ENCODE measurements around the gene MS4A18. TPM values are rescaled to one million over a fixed set of nuclear protein-coding genes. Genes with fewer than 3 reads are reported as not detected.
"Not testable (repeated sequence)": the region's sequence is repeated elsewhere in the genome, so short reads cannot be mapped to it uniquely, and the experiment has no call there.

MS4A18 gene
- total RNA-seq (2014; rRNA removed; shearing (Covaris generic)) = not detected in 2 replicates

DNA sequence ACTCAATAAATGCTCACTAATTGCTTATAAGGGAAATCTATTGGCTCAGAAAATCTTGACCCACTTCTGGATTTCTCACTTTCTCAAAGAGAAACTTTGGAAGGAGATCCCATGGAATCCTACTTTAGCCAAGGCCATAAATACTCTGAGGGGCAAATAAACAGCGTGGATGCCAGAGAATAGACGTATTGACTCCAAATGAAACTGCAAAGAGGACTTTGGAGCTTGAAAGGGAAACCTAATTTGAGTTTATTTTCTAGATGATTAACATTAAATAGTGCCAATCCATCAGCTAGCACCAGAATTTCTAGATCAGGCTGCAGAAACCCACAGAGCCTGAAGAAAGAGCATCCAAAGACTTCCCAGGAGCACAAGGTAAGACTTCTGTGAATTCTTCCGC, at the start of gene MS4A18:
MS4A18 (plus strand) TSS at position 301 of the 400 bp plus-strand sequence.
- Histone ChIP-seq H3K27me3 (ENCODE audit: control insufficient read depth, insufficient read depth, low read length) (no peaks in the 10 kb centered on the region), H3K4me3 (ENCODE audit: insufficient read depth, low read depth, low read length) (no peak within 1 kb of the TSS), H3K36me3 (replicated peaks; ENCODE audit: control insufficient read depth, insufficient read depth, low read length) (no peaks in the 10 kb centered on the region)
- no peak for DNase-seq

DNA sequence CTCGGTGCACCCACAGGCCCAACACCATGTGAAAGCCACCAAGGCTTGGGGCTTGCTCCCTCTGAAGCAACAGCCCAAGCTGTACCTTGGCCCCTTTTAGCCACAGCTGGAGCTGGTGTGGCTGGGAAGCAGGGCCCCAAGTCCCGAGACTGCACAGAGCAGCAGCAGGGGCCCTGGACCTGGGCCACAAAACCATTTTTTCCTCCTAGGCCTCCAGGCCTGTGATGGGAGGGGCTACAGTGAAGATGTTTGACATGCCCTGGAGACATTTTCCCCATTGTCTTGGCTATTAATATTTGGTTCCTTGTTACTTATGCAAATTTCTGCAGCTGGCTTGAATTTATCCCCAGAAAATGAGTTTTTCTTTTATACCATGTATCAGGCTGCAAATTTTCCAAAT, 46.3 kb upstream of the MS4A18 start:
- H3K4me3 ChIP-seq (ENCODE audit: insufficient read depth, low read depth, low read length); H3K36me3 ChIP-seq (replicated peaks; ENCODE audit: control insufficient read depth, insufficient read depth, low read length); H3K27me3 ChIP-seq (ENCODE audit: control insufficient read depth, insufficient read depth, low read length); DNase-seq: not testable (repeated sequence)

DNA sequence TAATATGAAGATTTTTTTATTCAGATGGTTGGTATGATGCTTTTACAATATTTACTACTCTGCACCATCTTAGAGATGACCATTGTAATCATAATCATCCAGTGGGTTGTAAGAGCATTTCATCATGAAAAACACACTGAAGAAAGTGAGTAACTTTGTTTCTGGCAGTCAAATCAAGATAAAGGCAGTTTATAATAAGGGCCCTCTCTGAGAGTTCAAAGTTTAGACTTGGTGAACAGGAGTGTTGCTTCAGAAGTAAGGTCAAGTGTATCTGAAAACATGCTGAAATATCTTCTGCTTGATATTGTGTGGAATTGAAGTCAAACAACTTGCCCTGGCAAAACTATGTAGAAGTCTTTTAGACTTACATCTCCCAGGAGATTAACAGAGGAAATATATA, 44.6 kb upstream of the MS4A18 start:
- Histone ChIP-seq H3K4me3 (ENCODE audit: insufficient read depth, low read depth, low read length) (no peak overlapping the region), H3K36me3 (replicated peaks; ENCODE audit: control insufficient read depth, insufficient read depth, low read length) (no peaks in the 10 kb centered on the region), H3K27me3 (ENCODE audit: control insufficient read depth, insufficient read depth, low read length) (no peaks in the 10 kb centered on the region)
- DNase-seq = no peak

DNA sequence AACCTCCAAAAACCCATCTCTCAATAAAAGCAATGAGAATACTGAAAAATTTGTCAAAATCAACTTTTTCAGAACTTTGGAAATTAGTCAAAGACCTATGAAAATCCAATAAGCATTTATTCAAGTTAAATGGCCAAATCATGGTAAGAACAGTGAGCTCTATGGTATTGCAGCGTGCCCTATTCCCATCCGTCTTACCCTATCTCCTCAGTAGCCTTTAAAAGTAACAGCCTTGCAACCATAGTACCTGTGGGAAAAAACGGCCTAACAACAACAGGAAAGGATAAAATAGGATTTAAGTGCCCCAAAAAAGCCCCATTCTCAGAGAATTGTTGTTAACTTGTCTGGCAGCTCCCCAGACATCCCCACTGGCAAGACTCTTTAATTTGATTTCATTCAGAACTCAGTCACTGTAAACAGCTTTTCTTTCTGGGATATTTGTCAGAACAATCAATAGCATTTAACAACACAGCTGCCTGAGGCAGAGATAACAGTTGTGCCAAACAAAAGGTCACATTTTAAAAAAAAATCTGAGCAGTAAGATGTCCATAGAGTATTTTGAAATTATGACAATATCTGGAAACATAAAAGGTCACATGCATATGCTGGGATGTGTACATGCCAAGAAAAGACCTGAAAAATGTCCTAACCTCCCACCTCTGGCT, 43.9 kb upstream of the MS4A18 start:
- Histone ChIP-seq H3K27me3 (ENCODE audit: control insufficient read depth, insufficient read depth, low read length) (no peaks in the 10 kb centered on the region), H3K36me3 (replicated peaks; ENCODE audit: control insufficient read depth, insufficient read depth, low read length) (no peaks in the 10 kb centered on the region), H3K4me3 (ENCODE audit: insufficient read depth, low read depth, low read length) (no peak overlapping the region)
- DNase-seq = no peak

DNA sequence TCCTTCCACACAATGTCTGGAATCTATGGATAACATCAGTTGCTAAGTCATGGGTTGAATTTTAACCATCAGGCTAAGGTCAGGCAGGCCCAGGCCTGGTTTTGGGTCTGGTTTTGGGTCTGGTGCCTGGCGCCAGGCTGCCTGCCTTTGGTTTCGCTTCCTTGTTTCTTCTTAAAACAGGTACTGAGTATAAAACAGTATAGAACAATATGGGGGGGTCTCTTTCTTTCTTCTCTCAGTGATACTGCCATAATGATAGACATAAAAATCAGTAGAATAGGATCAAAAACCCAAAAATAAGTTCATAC, 40.0 kb upstream of the MS4A18 start:
- not testable (repeated sequence) for H3K36me3 ChIP-seq (replicated peaks; ENCODE audit: control insufficient read depth, insufficient read depth, low read length); DNase-seq; H3K27me3 ChIP-seq (ENCODE audit: control insufficient read depth, insufficient read depth, low read length); H3K4me3 ChIP-seq (ENCODE audit: insufficient read depth, low read depth, low read length)

DNA sequence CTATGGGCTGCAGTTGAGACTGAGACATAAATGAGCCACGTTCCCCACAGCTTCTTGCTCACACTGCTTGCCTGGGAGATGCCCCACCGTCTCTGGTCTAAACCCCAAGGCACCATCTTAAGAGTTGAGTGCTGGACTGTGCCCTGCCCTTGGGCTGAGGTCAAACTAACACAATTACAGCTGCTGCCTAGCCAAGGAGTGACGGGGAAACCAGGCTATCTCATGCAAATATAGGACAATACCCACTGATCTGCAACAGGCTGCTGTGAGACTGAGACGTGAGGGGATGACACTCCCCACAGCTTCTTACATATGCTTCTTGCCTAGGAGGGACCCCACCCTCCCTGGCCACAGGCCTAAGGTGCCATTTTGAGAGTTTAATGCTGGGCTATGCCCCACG, 32.9 kb upstream of the MS4A18 start:
- H3K36me3 ChIP-seq (replicated peaks; ENCODE audit: control insufficient read depth, insufficient read depth, low read length) = no peaks in the 10 kb centered on the region
- no peak overlapping the region for H3K4me3 ChIP-seq (ENCODE audit: insufficient read depth, low read depth, low read length)
- DNase-seq = no peak
- no peaks in the 10 kb centered on the region for H3K27me3 ChIP-seq (ENCODE audit: control insufficient read depth, insufficient read depth, low read length)

DNA sequence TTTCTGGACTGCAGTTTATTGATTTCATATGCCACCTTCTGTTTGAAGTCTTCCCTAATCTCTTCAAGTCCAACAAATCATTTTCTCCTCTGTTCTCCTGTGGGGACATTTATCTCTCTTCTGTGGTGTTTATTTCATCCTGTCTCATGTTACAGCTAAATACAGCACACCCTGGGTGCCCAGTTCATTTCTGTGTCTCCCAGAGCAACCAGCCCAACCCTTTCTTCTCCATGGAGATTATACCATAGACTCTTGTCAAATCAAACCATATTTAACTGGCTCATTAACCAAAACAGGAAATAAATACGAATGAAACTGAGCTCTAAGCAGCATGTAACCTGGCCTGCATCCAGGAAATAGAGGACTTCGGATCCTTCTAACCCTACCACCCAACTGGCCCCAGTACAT, 25.2 kb upstream of the MS4A18 start, which contains the start of gene MS4A8:
MS4A8 (plus strand) TSS at position 329 of the 408 bp plus-strand sequence. CDS start 1,249 bp downstream, outside the sequence.
- H3K4me3 ChIP-seq (ENCODE audit: insufficient read depth, low read depth, low read length) = no peak within 1 kb of the TSS
- no peaks in the 10 kb centered on the region for H3K27me3 ChIP-seq (ENCODE audit: control insufficient read depth, insufficient read depth, low read length)
- no peak for DNase-seq
- H3K36me3 ChIP-seq (replicated peaks; ENCODE audit: control insufficient read depth, insufficient read depth, low read length) = no peaks in the 10 kb centered on the region

DNA sequence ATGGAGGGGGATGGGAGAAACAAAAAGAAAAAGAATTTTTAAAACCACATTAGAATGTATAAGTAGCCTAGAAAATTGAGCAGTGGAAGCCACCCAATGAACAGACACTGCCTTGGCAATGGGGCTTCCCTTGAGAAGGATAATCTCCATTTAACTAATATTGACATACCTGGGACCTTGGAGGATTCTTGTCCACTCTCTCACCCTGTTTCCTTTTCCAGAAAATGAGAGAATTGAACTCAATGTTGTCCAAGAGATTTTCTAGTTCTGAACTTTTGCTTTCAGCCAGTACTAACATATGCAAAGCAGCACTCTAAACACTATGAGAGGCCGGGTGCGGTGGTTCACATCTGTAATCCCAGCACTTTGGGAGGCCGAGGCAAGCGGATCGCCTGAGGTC, 24.6 kb upstream of the MS4A18 start:
- H3K27me3 ChIP-seq (ENCODE audit: control insufficient read depth, insufficient read depth, low read length) = no peaks in the 10 kb centered on the region
- no peak overlapping the region for H3K4me3 ChIP-seq (ENCODE audit: insufficient read depth, low read depth, low read length)
- no peaks in the 10 kb centered on the region for H3K36me3 ChIP-seq (replicated peaks; ENCODE audit: control insufficient read depth, insufficient read depth, low read length)
- DNase-seq = no peak

DNA sequence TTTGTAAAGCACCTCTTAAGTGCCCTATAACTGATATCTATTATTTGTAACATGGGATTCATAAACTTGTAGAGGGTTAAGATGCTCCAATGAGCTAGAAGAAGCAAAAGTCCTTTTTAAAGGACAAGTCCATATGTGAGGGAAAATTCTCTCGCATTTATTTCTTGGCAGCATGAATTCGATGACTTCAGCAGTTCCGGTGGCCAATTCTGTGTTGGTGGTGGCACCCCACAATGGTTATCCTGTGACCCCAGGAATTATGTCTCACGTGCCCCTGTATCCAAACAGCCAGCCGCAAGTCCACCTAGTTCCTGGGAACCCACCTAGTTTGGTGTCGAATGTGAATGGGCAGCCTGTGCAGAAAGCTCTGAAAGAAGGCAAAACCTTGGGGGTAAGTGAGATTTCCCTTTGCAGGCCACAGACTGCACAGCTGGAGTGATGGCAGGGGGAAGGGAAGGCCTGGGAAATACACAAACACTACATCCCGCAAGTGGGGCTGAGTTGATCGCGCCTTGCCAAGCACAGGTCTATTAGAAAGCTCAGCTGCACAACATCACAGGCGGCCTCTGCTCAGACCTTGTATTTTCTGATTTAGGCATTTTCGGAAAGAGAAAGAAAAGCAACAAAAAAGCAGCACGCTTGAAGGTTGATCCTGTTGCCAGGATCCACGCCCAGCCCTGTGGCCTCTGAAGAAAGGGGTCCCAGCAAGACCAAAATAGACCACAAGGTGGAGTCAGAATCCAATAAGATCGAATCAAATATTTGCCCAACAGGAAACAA, 23.6 kb upstream of the MS4A18 start:
- no peaks in the 10 kb centered on the region for H3K27me3 ChIP-seq (ENCODE audit: control insufficient read depth, insufficient read depth, low read length)
- no peaks in the 10 kb centered on the region for H3K36me3 ChIP-seq (replicated peaks; ENCODE audit: control insufficient read depth, insufficient read depth, low read length)
- peak; percentile 53 for DNase-seq
- H3K4me3 ChIP-seq (ENCODE audit: insufficient read depth, low read depth, low read length) = no peak overlapping the region

DNA sequence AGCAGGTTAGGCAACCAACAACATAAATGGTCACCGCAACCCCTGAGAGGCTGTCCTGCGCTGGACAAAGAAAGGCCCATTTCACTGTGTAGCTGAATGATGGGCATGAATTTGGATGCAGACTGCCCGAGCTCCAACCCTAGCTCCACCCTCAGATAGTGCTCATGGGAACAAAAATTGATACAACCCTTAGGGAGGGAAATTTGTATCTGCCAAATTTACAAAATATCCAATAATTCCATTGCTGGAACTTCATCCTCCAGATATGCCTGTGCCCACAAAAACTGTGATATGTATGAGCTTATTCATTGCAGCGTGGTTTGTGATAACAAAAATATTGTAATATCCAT, 23.1 kb upstream of the MS4A18 start:
- Histone ChIP-seq H3K27me3 (ENCODE audit: control insufficient read depth, insufficient read depth, low read length) (no peaks in the 10 kb centered on the region), H3K36me3 (replicated peaks; ENCODE audit: control insufficient read depth, insufficient read depth, low read length) (no peaks in the 10 kb centered on the region), H3K4me3 (ENCODE audit: insufficient read depth, low read depth, low read length) (no peak overlapping the region)
- DNase-seq = no peak

DNA sequence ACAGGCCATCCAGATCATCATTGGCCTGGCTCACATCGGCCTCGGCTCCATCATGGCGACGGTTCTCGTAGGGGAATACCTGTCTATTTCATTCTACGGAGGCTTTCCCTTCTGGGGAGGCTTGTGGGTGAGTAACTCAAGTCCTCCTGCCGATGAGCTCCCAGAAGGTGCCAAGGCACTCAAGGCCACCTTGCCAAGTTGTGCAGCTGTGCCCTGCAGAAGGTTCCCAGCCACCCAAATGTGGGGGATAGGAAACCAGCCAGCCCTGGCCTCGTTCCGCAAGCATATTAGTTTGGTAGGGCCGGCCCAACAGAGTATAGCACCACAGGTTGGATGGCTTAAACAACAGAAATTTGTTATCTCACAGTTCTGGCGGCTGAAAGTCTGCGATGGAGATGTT, 21.1 kb upstream of the MS4A18 start:
- Histone ChIP-seq H3K27me3 (ENCODE audit: control insufficient read depth, insufficient read depth, low read length) (no peaks in the 10 kb centered on the region), H3K36me3 (replicated peaks; ENCODE audit: control insufficient read depth, insufficient read depth, low read length) (no peaks in the 10 kb centered on the region), H3K4me3 (ENCODE audit: insufficient read depth, low read depth, low read length) (no peak overlapping the region)
- DNase-seq = no peak

DNA sequence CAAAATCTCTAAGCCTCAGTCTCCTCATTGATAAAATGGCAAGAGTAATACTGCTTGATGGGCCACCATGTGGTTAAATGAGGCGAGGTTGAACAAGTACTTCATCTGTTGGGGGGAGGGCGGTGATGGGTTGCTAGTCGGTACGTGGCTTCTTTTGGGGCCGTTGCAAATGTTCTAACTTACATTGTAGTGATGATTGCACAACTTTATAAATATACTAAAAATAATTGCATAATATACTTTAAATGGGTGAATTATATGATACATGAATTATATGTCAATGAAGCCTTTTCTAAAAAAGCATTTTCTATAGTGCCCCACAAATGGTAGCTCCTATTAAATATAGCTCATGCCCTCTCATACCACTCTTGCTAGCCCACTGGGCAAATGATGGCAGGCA, 18.6 kb upstream of the MS4A18 start:
- no peaks in the 10 kb centered on the region for H3K36me3 ChIP-seq (replicated peaks; ENCODE audit: control insufficient read depth, insufficient read depth, low read length)
- H3K27me3 ChIP-seq (ENCODE audit: control insufficient read depth, insufficient read depth, low read length) = no peaks in the 10 kb centered on the region; the same call in 1 of the 2 replicates
- DNase-seq = no peak
- no peak overlapping the region for H3K4me3 ChIP-seq (ENCODE audit: insufficient read depth, low read depth, low read length)

DNA sequence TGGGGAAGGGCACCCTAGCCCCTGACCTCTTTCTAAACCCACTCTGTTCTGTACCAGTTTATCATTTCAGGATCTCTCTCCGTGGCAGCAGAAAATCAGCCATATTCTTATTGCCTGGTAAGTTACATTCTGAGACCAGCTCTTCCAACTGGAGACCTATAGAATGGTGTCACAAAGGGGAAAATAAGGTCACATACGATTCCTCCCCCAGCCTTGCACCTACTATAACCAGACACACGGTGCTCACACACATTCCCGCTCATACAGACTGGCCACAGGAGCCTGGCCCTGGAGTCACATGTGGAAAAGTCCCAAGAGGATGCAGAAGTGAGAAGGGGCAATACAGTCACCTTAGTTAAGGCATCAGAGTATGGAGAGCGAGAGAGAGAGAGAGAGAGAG, 17.6 kb upstream of the MS4A18 start:
- H3K27me3 ChIP-seq (ENCODE audit: control insufficient read depth, insufficient read depth, low read length) = no peaks in the 10 kb centered on the region; the same call in 1 of the 2 replicates
- no peak overlapping the region for H3K4me3 ChIP-seq (ENCODE audit: insufficient read depth, low read depth, low read length)
- H3K36me3 ChIP-seq (replicated peaks; ENCODE audit: control insufficient read depth, insufficient read depth, low read length) = no peaks in the 10 kb centered on the region
- DNase-seq = no peak

DNA sequence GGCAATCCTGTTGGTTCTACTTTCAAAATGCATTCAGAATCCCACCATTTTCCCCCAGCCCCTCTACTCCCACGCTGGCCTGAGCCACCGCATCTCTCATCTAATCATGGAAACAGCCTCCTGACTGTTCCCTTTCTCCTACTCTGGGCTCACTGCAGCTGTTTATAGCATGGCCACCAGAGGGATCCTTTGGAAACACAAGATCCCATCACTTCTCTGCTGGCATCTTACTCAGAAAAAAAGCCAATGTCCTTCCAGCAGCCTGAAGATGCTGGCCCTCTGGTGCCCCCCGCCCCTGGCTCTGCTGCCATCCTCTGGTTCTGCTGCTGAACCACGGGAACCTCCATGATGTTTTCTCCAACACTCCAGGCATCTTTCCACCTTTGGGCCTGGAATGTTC, 14.0 kb upstream of the MS4A18 start:
- DNase-seq = peak; percentile 58
- H3K36me3 ChIP-seq (replicated peaks; ENCODE audit: control insufficient read depth, insufficient read depth, low read length) = no peaks in the 10 kb centered on the region
- H3K27me3 ChIP-seq (ENCODE audit: control insufficient read depth, insufficient read depth, low read length) = no peaks in the 10 kb centered on the region; the same call in 1 of the 2 replicates

DNA sequence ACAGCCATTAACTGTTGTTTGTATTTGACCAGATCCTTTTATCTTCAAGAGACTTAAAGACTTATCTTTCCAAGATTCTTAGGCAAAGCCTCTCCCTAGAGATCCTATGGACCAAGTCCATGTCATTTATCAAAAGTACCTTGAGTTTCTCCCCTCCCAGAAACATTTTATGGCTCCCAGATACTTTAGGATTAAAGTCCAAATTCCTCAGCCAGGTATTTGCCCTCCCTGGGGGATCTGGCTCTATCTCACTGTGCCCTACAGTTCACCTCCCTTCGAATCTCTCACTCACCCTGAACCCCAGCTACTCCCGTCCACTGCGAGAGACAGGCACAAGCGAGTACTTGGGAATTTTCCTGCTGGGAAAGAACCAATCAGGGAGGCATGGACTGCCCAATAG, 13.2 kb upstream of the MS4A18 start:
- no peak for DNase-seq
- H3K27me3 ChIP-seq (ENCODE audit: control insufficient read depth, insufficient read depth, low read length) = no peaks in the 10 kb centered on the region; the same call in 1 of the 2 replicates
- no peaks in the 10 kb centered on the region for H3K36me3 ChIP-seq (replicated peaks; ENCODE audit: control insufficient read depth, insufficient read depth, low read length)
- H3K4me3 ChIP-seq (ENCODE audit: insufficient read depth, low read depth, low read length) = no peak overlapping the region

More for the DNA sequence above, 14.0 kb upstream of the MS4A18 start:
- no peak overlapping the region for H3K4me3 ChIP-seq (ENCODE audit: insufficient read depth, low read depth, low read length)
